ENCODE data around the gene FZD4.
A peak's percentile ranks its signal among the peaks of the same experiment; 100 is the strongest.
"Not testable (repeated sequence)": the region's sequence is repeated elsewhere in the genome, so short reads cannot be mapped to it uniquely, and the experiment has no call there.

The FZD4 gene

GRCh38 chr11:86919557-86920210 lies 35.5 kb downstream of the FZD4 start:
- TF ChIP-seq, protein P1, sequence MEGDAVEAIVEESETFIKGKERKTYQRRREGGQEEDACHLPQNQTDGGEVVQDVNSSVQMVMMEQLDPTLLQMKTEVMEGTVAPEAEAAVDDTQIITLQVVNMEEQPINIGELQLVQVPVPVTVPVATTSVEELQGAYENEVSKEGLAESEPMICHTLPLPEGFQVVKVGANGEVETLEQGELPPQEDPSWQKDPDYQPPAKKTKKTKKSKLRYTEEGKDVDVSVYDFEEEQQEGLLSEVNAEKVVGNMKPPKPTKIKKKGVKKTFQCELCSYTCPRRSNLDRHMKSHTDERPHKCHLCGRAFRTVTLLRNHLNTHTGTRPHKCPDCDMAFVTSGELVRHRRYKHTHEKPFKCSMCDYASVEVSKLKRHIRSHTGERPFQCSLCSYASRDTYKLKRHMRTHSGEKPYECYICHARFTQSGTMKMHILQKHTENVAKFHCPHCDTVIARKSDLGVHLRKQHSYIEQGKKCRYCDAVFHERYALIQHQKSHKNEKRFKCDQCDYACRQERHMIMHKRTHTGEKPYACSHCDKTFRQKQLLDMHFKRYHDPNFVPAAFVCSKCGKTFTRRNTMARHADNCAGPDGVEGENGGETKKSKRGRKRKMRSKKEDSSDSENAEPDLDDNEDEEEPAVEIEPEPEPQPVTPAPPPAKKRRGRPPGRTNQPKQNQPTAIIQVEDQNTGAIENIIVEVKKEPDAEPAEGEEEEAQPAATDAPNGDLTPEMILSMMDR (IDR thresholded peaks at IDR 0.05; ENCODE audit: borderline replicate concordance, control extremely low read depth, extremely low read depth, insufficient read depth, missing control alignments), result peak; percentile 40
- DNase-seq (ENCODE audit: low spot score), result peak; percentile 45
- in situ Hi-C loops (cut with MboI; ENCODE audit: low sequenced_read_pairs, unreplicated experiment), result no loop called here

GRCh38 chr11:86918973-86919372 lies 36.2 kb downstream of the FZD4 start:
- TF ChIP-seq, protein P1 (IDR thresholded peaks at IDR 0.05; ENCODE audit: borderline replicate concordance, control extremely low read depth, extremely low read depth, insufficient read depth, missing control alignments), result no peak
- in situ Hi-C loops (cut with MboI; ENCODE audit: low sequenced_read_pairs, unreplicated experiment), result no loop called here
- no peak for DNase-seq (ENCODE audit: low spot score)

DNA sequence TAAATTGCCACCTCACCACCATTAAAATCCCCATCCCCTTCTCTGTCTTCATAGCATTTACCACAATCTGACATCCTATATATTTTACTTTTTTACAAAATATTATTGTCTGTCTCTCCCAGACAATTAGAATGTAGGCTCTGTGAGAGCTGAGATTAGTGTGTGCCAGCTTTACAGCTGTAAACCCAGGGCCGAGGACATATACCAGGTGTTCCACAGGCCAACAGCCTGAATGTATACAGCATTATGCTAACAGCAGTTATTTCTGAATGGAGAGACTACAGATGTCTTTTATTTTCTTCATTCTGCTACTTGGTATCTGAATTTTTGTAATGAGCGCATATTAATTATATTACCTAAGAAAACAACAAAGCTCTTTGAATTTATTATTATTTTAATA lies 36.7 kb downstream of the FZD4 start:
- DNase-seq (ENCODE audit: low spot score), result no peak
- TF ChIP-seq, protein P1 (IDR thresholded peaks at IDR 0.05; ENCODE audit: borderline replicate concordance, control extremely low read depth, extremely low read depth, insufficient read depth, missing control alignments), result no peak
- in situ Hi-C loops (cut with MboI; ENCODE audit: low sequenced_read_pairs, unreplicated experiment), result no loop called here

GRCh38 chr11:86917589-86917988 lies 37.6 kb downstream of the FZD4 start:
- in situ Hi-C loops (cut with MboI; ENCODE audit: low sequenced_read_pairs, unreplicated experiment), result no loop called here
- no peak for DNase-seq (ENCODE audit: low spot score)
- TF ChIP-seq, protein P1 (IDR thresholded peaks at IDR 0.05; ENCODE audit: borderline replicate concordance, control extremely low read depth, extremely low read depth, insufficient read depth, missing control alignments), result no peak

DNA sequence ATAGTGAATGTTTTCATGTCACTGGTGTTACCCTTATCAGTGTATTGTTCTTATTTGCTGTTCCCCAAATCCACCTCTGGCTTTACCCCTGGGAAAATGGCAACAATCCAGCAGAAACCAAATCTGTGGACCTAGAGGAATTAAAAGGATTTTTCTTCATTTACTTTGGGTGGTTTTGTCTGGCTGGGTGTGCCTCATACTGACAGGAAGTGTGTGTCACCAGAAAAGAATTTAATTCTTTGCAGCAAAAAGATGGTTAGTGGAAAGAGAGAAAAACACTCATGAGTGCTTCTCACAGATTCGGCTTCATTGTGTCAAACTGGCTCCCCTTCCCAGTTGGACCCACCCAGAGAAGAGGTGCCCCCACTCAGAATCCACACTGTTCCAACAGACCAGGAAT lies 38.9 kb downstream of the FZD4 start:
- DNase-seq (ENCODE audit: low spot score), result no peak
- in situ Hi-C loops (cut with MboI; ENCODE audit: low sequenced_read_pairs, unreplicated experiment), result no loop called here

DNA sequence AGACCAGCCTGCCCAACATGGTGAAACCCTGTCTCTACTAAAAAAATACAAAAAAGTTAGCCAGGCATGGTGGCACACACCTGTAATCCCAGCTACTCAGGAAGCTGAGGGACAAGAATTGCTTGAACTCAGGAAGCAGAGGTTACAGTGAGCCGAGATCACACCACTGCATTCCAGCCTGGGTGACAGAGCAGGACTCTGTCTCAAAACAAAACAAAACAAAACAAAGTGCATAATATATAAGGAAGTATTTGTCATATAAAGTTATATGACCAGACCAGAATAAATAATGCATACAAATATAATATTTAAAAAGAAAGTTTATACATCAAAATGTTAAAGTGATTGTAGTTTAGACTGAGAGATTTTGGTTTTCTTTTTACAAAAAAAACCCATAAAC lies 39.3 kb downstream of the FZD4 start:
- in situ Hi-C loops (cut with MboI; ENCODE audit: low sequenced_read_pairs, unreplicated experiment); DNase-seq (ENCODE audit: low spot score): not testable (repeated sequence)

More for the DNA sequence above, 38.9 kb downstream of the FZD4 start:
- TF ChIP-seq, protein P1 (IDR thresholded peaks at IDR 0.05; ENCODE audit: borderline replicate concordance, control extremely low read depth, extremely low read depth, insufficient read depth, missing control alignments), result no peak

DNA sequence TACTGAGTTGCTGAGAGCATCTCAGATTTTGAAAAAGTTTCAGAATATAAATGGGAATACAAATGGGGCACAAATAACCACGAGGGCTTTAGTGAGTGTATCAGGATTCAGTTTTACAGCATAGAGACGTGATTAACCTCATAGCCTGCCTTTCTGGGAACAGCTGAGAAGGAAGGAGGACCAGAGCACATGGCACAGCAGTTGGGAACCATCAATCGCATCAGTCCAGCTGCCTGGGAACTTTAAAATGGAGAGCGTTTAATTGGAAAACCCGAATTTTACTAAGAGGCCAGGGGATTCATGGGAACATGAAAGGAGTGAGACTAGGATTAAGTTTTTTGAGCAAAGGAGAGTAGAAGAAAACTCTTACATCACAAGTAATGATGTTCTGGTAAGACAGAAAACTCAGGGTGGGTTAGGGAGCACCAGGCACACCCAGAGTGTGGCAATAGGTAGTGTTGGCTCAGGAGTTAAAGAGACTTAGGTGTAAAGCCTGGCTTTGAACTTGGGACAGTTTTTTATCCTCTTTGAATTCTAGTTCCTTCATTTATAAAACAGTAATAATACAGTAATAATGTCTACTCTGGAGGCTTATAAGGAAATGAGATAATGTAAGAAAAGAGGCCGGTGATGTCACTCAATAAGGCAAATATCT lies 40.2 kb downstream of the FZD4 start:
- DNase-seq (ENCODE audit: low spot score), result no peak
- TF ChIP-seq, protein P1 (IDR thresholded peaks at IDR 0.05; ENCODE audit: borderline replicate concordance, control extremely low read depth, extremely low read depth, insufficient read depth, missing control alignments), result no peak
- in situ Hi-C loops (cut with MboI; ENCODE audit: low sequenced_read_pairs, unreplicated experiment), result no loop called here
